DOHH2 (cell line): ENCODE data around the gene PLA2G4F.

Source experiments
- H3F3A ChIP-seq: fragments of 200-600 bp; sonication (generic), shearing (Covaris generic); 2 replicates; pipeline ENCODE4 v1.6.0; 2016; ENCODE audit warnings: antibody characterized with exemption, mild to moderate bottlenecking; ENCODE audit not compliant: control insufficient read depth, insufficient read depth
- H3K27ac ChIP-seq: fragments of 200-600 bp; sonication (generic); 2 replicates; pipeline ENCODE4 v1.5.1; 2014; ENCODE audit warnings: low read depth, mild to moderate bottlenecking, low read length, moderate library complexity
- H3K27me3 ChIP-seq: fragments of 200-600 bp; sonication (generic); 2 replicates; pipeline ENCODE4 v1.6.1; 2014; ENCODE audit warnings: mild to moderate bottlenecking, low read length, mixed read lengths; ENCODE audit not compliant: control insufficient read depth
- H3K36me3 ChIP-seq: fragments of 200-600 bp; sonication (generic); 2 replicates; pipeline ENCODE4 v1.6.1; 2014; ENCODE audit warnings: mild to moderate bottlenecking, low read length, moderate library complexity, mixed read lengths; ENCODE audit not compliant: control insufficient read depth
- H3K4me1 ChIP-seq: fragments of 200-600 bp; sonication (generic); 2 replicates; pipeline ENCODE4 v1.6.1; 2014; ENCODE audit warnings: mild to moderate bottlenecking, low read length, mixed read lengths; ENCODE audit not compliant: control insufficient read depth
- H3K4me2 ChIP-seq: fragments of 200-600 bp; sonication (generic); 2 replicates; pipeline ENCODE4 v1.6.0; 2014; ENCODE audit warnings: mild to moderate bottlenecking, low read length, moderate library complexity
- H3K4me3 ChIP-seq: fragments of 200-600 bp; sonication (generic); 2 replicates; pipeline ENCODE4 v1.5.1; 2014; ENCODE audit warnings: mild to moderate bottlenecking, low read length, mixed read lengths
- H3K79me2 ChIP-seq: fragments of 200-600 bp; sonication (generic); 2 replicates; pipeline ENCODE4 v1.6.1; 2014; ENCODE audit warnings: mild to moderate bottlenecking, low read length, mixed read lengths; ENCODE audit not compliant: control insufficient read depth
- H3K9me2 ChIP-seq: fragments of 200-600 bp; sonication (generic); replicated peaks from 2 replicates; pipeline ENCODE4 v1.6.1; 2014; ENCODE audit warnings: mild to moderate bottlenecking, low read length, mixed read lengths; ENCODE audit not compliant: control insufficient read depth
- H3K9me3 ChIP-seq: fragments of 200-600 bp; sonication (generic); 2 replicates; pipeline ENCODE4 v1.6.1; 2014; ENCODE audit warnings: antibody characterized with exemption, low read length, mixed read lengths; ENCODE audit not compliant: control insufficient read depth, insufficient read depth
- H4K20me1 ChIP-seq: fragments of 200-600 bp; sonication (generic); 2 replicates; pipeline ENCODE4 v1.6.0; 2014; ENCODE audit warnings: low read depth, mild to moderate bottlenecking, antibody characterized with exemption, low read length, moderate library complexity; ENCODE audit not compliant: control insufficient read depth, insufficient read depth
- EZH2phosphoT487 ChIP-seq: fragments of 200-600 bp; sonication (generic); IDR thresholded peaks from 2 replicates; pipeline ENCODE4 v1.6.1; 2017; ENCODE audit warnings: borderline replicate concordance, mild to moderate bottlenecking, antibody characterized with exemption, low read length, moderate library complexity, mixed read lengths
- TF ChIP-seq, protein P1 (sequence below): fragments of 200-600 bp; sonication (generic); IDR thresholded peaks from one replicate; pipeline ENCODE4 v1.5.1; 2014; ENCODE audit warnings: antibody characterized with exemption, mild to moderate bottlenecking, low read depth, low read length; ENCODE audit not compliant: poor library complexity, severe bottlenecking

PLA2G4F gene

DNA sequence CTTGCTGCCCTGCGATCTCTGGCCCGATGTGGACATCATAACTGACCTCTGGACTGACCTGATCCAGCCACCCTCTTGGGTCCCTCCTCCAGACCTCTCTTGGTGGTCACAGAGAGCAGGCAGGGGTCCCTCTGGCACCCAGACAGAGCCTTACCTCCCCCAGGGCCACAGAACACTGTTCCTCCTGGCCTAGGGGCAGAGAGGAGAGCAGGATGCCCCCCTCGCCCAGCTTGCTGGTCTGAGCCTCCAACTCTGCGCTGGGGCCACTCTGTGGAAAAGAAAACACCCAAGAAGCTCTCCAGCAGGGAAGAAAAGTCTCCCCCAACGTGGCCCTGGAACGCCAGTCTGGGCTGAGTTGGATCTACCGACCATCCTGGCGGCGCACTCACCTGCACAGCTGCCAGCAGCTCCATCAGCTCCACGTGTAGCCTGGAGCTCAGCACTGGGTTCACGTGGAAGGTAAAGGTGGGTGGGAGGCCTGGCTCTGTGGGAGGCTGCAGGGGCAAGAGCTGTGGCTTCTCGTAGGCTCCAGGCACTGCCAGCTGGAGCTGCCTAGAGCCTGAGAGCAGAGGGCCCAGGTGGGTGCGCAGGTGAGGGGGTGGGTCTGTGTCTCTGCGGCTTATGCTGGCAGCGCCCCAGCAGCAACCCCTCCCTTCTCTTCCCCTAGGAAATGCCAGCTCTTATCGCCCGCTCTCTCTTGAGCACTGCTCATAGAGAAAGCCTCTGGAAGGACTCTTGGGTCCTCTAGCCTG is 6.0 kb downstream of the PLA2G4F start:
- H3K4me3 ChIP-seq, result no peak overlapping the region

DNA sequence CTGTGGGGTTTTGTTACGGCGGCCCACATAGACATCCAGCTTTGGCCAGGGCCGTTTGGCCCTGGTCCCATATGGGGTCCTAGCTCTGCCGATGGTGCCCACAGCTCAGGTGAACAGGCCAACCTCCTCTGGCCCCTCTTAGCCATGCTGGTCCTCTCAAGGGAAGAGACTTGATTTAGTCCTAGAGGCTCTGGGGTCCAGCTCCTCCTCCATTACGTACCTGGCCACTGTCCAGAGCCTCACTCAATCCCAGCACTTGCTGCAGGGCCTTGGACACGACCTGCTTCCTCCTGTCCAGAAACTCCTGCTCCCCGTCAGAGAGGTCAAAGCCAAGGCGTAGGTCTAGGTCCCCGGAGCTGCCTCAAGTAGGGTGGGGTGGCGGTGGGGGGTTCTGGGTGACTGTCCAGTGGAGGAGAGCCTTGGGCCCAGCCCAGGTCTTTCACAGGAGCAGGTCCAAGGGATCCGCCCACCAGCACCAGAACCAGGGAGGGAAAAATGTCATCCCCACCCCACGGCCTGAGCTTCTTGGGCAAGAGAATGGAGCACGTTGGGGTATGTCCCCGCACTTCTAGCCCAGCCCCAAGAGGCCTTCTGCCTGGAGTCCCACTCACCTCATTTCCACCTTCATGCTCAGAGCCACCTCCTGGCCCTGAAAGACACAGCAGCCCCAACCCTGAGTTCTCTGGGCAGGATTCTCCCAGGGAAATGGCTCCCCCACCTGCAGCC is 6.8 kb downstream of the PLA2G4F start:
- H3K27ac ChIP-seq, result no peak overlapping the region
- TF ChIP-seq EZH2phosphoT487, result no peak
- TF ChIP-seq, protein P1, sequence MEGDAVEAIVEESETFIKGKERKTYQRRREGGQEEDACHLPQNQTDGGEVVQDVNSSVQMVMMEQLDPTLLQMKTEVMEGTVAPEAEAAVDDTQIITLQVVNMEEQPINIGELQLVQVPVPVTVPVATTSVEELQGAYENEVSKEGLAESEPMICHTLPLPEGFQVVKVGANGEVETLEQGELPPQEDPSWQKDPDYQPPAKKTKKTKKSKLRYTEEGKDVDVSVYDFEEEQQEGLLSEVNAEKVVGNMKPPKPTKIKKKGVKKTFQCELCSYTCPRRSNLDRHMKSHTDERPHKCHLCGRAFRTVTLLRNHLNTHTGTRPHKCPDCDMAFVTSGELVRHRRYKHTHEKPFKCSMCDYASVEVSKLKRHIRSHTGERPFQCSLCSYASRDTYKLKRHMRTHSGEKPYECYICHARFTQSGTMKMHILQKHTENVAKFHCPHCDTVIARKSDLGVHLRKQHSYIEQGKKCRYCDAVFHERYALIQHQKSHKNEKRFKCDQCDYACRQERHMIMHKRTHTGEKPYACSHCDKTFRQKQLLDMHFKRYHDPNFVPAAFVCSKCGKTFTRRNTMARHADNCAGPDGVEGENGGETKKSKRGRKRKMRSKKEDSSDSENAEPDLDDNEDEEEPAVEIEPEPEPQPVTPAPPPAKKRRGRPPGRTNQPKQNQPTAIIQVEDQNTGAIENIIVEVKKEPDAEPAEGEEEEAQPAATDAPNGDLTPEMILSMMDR, result no peak
- H3K36me3 ChIP-seq, result no peaks in the 10 kb centered on the region
- no peaks in the 10 kb centered on the region for H4K20me1 ChIP-seq
- no peak overlapping the region for H3K4me2 ChIP-seq
- H3K27me3 ChIP-seq, result no peaks in the 10 kb centered on the region
- H3K79me2 ChIP-seq, result no peaks in the 10 kb centered on the region
- H3K9me3 ChIP-seq, result no peaks in the 10 kb centered on the region
- H3F3A ChIP-seq, result no peaks in the 10 kb centered on the region
- H3K4me1 ChIP-seq, result no peaks in the 10 kb centered on the region
- no peak overlapping the region for H3K4me3 ChIP-seq
- H3K9me2 ChIP-seq, result no peaks in the 10 kb centered on the region

More for the DNA sequence above, 6.0 kb downstream of the PLA2G4F start:
- no peaks in the 10 kb centered on the region for H3K9me3 ChIP-seq
- H3K36me3 ChIP-seq, result no peaks in the 10 kb centered on the region
- no peak overlapping the region for H3K27ac ChIP-seq
- H3K9me2 ChIP-seq, result no peaks in the 10 kb centered on the region
- no peaks in the 10 kb centered on the region for H3F3A ChIP-seq
- H3K79me2 ChIP-seq, result no peaks in the 10 kb centered on the region
- TF ChIP-seq EZH2phosphoT487, result no peak
- TF ChIP-seq, protein P1, result no peak
- no peaks in the 10 kb centered on the region for H4K20me1 ChIP-seq
- H3K4me1 ChIP-seq, result no peaks in the 10 kb centered on the region
- H3K27me3 ChIP-seq, result no peaks in the 10 kb centered on the region
- no peak overlapping the region for H3K4me2 ChIP-seq

DNA sequence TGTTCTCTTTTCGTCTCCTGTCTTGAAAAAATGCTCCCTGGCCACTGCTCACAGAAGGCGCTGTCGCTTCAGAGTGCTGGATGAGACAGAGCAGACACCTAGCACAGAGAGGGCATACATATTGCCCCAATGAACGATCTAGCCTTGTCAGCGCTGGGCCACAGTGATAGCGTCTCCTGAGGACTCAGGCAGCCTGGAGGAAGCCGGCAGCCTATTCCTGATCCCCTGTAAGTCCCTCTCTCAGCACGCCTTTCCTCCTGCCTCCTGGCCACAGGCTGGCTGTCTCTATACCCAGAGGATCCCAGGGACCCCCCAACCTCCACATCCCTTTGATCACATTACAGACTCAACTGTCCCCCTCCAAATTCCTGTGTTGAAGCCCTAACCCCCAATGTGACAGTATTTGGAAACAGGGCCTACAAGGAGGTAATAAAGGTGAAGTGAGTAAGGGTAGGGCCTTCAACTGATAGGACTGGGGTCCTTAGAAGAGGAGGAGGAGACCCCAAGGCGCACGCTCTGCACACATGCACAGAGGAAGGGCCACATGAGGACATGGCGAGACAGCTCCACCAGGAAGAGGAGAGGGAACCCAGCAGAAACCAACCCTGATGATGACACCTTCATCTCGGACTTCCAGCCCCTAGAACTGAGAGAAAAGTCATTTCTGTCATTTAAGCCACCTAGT is 7.5 kb downstream of the PLA2G4F start:
- H4K20me1 ChIP-seq, result no peaks in the 10 kb centered on the region
- no peaks in the 10 kb centered on the region for H3K36me3 ChIP-seq
- no peaks in the 10 kb centered on the region for H3K4me1 ChIP-seq
- H3K4me2 ChIP-seq, result no peak overlapping the region
- H3K4me3 ChIP-seq, result no peak overlapping the region
- no peaks in the 10 kb centered on the region for H3F3A ChIP-seq
- no peak overlapping the region for H3K27ac ChIP-seq
- no peaks in the 10 kb centered on the region for H3K9me3 ChIP-seq
- H3K9me2 ChIP-seq, result no peaks in the 10 kb centered on the region
- no peak for TF ChIP-seq EZH2phosphoT487
- TF ChIP-seq, protein P1, result no peak
- no peaks in the 10 kb centered on the region for H3K79me2 ChIP-seq
- no peaks in the 10 kb centered on the region for H3K27me3 ChIP-seq
